HEK293 (cell line): ENCODE measurements around the gene SLC38A9.

Experiments
- CTCF ChIA-PET: fragments of 350-600 bp; formaldehyde crosslinking; extraction: SDS; loops from one replicate; lab custom pipeline; 2021; ENCODE audit warnings: antibody characterized with exemption; lab: Yijun Ruan, JAX
- POLR2A ChIA-PET: fragments of 300-600 bp; formaldehyde crosslinking; extraction: SDS; loops from one replicate; lab custom pipeline; 2020; ENCODE audit warnings: antibody characterized with exemption, inconsistent platforms; lab: Yijun Ruan, JAX
- H3K27ac ChIP-seq: fragments of 200-500 bp; sonication (Bioruptor generic); 2 replicates; pipeline ENCODE4 v1.5.1; 2014; ENCODE audit warnings: low read depth, low read length, control low read depth, inconsistent platforms; ENCODE audit errors: extremely low read depth
- H3K36me3 ChIP-seq, 2 experiments: fragments of 200-500 bp in 1 of 2; sonication (Bioruptor generic) in 1 of 2; 1 replicate in 1 of 2; 2 replicates in 1 of 2; pipeline ENCODE4 v1.5.1; 2014 to 2017; ENCODE audit warnings: inconsistent platforms in 2 of 2, low read length in 2 of 2; ENCODE audit not compliant: control insufficient read depth in 2 of 2, insufficient read depth in 1 of 2
- H3K4me1 ChIP-seq: fragments of 200-500 bp; sonication (Bioruptor generic); 2 replicates; pipeline ENCODE4 v1.5.1; 2014; ENCODE audit warnings: mild to moderate bottlenecking, low read length, inconsistent platforms; ENCODE audit not compliant: control insufficient read depth, insufficient read depth
- H3K4me3 ChIP-seq: 2 replicates; pipeline ENCODE4 v1.5.1; 2011; ENCODE audit warnings: low read depth, mild to moderate bottlenecking, control low read depth, low read length, moderate library complexity
- H3K9me3 ChIP-seq: fragments of 200-500 bp; sonication (Bioruptor generic); 2 replicates; pipeline ENCODE4 v1.5.1; 2014; ENCODE audit warnings: low read depth, low read length, inconsistent platforms; ENCODE audit not compliant: control insufficient read depth, insufficient read depth
- GFI1B ChIP-seq: fragments of 450-650 bp; formaldehyde crosslinking; IDR thresholded peaks from 2 replicates; pipeline ENCODE4 v1.5.1; 2016; ENCODE audit warnings: missing biosample characterization, missing genetic modification characterization
- MYNN ChIP-seq: fragments of 450-650 bp; formaldehyde crosslinking; IDR thresholded peaks from 2 replicates; pipeline ENCODE4 v1.5.1; 2016; ENCODE audit warnings: missing biosample characterization, missing genetic modification characterization, borderline replicate concordance
- WT1 ChIP-seq: fragments of 450-650 bp; formaldehyde crosslinking; IDR thresholded peaks from 2 replicates; pipeline ENCODE4 v1.5.1; 2016; ENCODE audit warnings: missing biosample characterization, missing genetic modification characterization
- YY1 ChIP-seq: fragments of 450-650 bp; formaldehyde crosslinking; IDR thresholded peaks from 2 replicates; pipeline ENCODE4 v1.5.1; 2018; ENCODE audit warnings: missing biosample characterization, missing genetic modification characterization
- ZBTB7A ChIP-seq: fragments of 450-650 bp; formaldehyde crosslinking; IDR thresholded peaks from 2 replicates; pipeline ENCODE4 v1.5.1; 2016; ENCODE audit warnings: low read depth, missing biosample characterization, missing genetic modification characterization
- ZBTB8A ChIP-seq: fragments of 450-650 bp; formaldehyde crosslinking; IDR thresholded peaks from 2 replicates; pipeline ENCODE4 v1.5.1; 2016; ENCODE audit warnings: missing biosample characterization, missing genetic modification characterization
- ZEB2 ChIP-seq: fragments of 450-650 bp; formaldehyde crosslinking; IDR thresholded peaks from 2 replicates; pipeline ENCODE4 v1.5.1; 2016; ENCODE audit warnings: missing biosample characterization, missing genetic modification characterization
- ZFHX2 ChIP-seq: fragments of 450-650 bp; formaldehyde crosslinking; conservative IDR thresholded peaks from 2 replicates; pipeline ENCODE4 v1.5.1; 2016; ENCODE audit warnings: missing biosample characterization, missing genetic modification characterization
- ZNF112 ChIP-seq: fragments of 450-650 bp; formaldehyde crosslinking; IDR thresholded peaks from 2 replicates; pipeline ENCODE4 v1.5.0; 2017; ENCODE audit warnings: missing biosample characterization, missing genetic modification characterization
- ZNF157 ChIP-seq: fragments of 450-650 bp; formaldehyde crosslinking; IDR thresholded peaks from 2 replicates; pipeline ENCODE4 v1.5.1; 2016; ENCODE audit warnings: missing biosample characterization, missing genetic modification characterization
- ZNF16 ChIP-seq: fragments of 450-650 bp; formaldehyde crosslinking; IDR thresholded peaks from 2 replicates; pipeline ENCODE4 v1.5.1; 2016; ENCODE audit warnings: low read depth, missing biosample characterization, missing genetic modification characterization
- ZNF174 ChIP-seq: fragments of 450-650 bp; formaldehyde crosslinking; IDR thresholded peaks from 2 replicates; pipeline ENCODE4 v1.5.0; 2017; ENCODE audit warnings: missing biosample characterization, mild to moderate bottlenecking, missing genetic modification characterization
- ZNF184 ChIP-seq: fragments of 450-650 bp; IDR thresholded peaks from 2 replicates; pipeline ENCODE4 v1.5.1; 2018; ENCODE audit warnings: missing biosample characterization, mild to moderate bottlenecking, missing genetic modification characterization
- ZNF2 ChIP-seq: fragments of 450-650 bp; formaldehyde crosslinking; IDR thresholded peaks from 2 replicates; pipeline ENCODE4 v1.5.1; 2016; ENCODE audit warnings: missing biosample characterization, missing genetic modification characterization
- ZNF214 ChIP-seq: fragments of 450-650 bp; formaldehyde crosslinking; IDR thresholded peaks from 2 replicates; pipeline ENCODE4 v1.5.1; 2017; ENCODE audit warnings: missing biosample characterization, mild to moderate bottlenecking, missing genetic modification characterization, borderline replicate concordance
- ZNF223 ChIP-seq: fragments of 450-650 bp; formaldehyde crosslinking; IDR thresholded peaks from 2 replicates; pipeline ENCODE4 v1.5.1; 2016; ENCODE audit warnings: missing biosample characterization, missing genetic modification characterization
- ZNF350 ChIP-seq: fragments of 450-650 bp; formaldehyde crosslinking; IDR thresholded peaks from 2 replicates; pipeline ENCODE4 v1.5.0; 2017; ENCODE audit warnings: missing biosample characterization, mild to moderate bottlenecking, missing genetic modification characterization
- ZNF366 ChIP-seq: fragments of 450-650 bp; formaldehyde crosslinking; conservative IDR thresholded peaks from 2 replicates; pipeline ENCODE4 v1.5.1; 2016; ENCODE audit warnings: missing biosample characterization, missing genetic modification characterization
- ZNF433 ChIP-seq: fragments of 450-650 bp; formaldehyde crosslinking; IDR thresholded peaks from 2 replicates; pipeline ENCODE4 v1.5.1; 2016; ENCODE audit warnings: missing biosample characterization, missing genetic modification characterization, low read depth
- ZNF501 ChIP-seq: fragments of 450-650 bp; formaldehyde crosslinking; IDR thresholded peaks from 2 replicates; pipeline ENCODE4 v1.5.1; 2016; ENCODE audit warnings: missing biosample characterization, missing genetic modification characterization
- ZNF558 ChIP-seq: fragments of 450-650 bp; formaldehyde crosslinking; IDR thresholded peaks from 2 replicates; pipeline ENCODE4 v1.5.1; 2016; ENCODE audit warnings: missing biosample characterization, missing genetic modification characterization
- ZNF561 ChIP-seq: fragments of 450-650 bp; IDR thresholded peaks from 2 replicates; pipeline ENCODE4 v1.5.1; 2018; ENCODE audit warnings: missing biosample characterization, missing genetic modification characterization, borderline replicate concordance
- ZNF585B ChIP-seq: fragments of 450-650 bp; formaldehyde crosslinking; IDR thresholded peaks from 2 replicates; pipeline ENCODE4 v1.5.1; 2016; ENCODE audit warnings: missing biosample characterization, missing genetic modification characterization
- ZNF658 ChIP-seq: fragments of 450-650 bp; formaldehyde crosslinking; IDR thresholded peaks from 2 replicates; pipeline ENCODE4; 2016; ENCODE audit warnings: missing biosample characterization, missing genetic modification characterization
- ZNF768 ChIP-seq: fragments of 450-650 bp; formaldehyde crosslinking; IDR thresholded peaks from 2 replicates; pipeline ENCODE4 v1.5.1; 2018; ENCODE audit warnings: missing biosample characterization, mild to moderate bottlenecking, missing genetic modification characterization
- ZNF777 ChIP-seq: fragments of 450-650 bp; formaldehyde crosslinking; IDR thresholded peaks from 2 replicates; pipeline ENCODE4 v1.5.1; 2017; ENCODE audit warnings: missing biosample characterization, missing genetic modification characterization, borderline replicate concordance
- TF ChIP-seq, protein P1 (sequence below): fragments of 450-650 bp; formaldehyde crosslinking; IDR thresholded peaks from 2 replicates; pipeline ENCODE4; 2016; ENCODE audit warnings: missing biosample characterization, missing genetic modification characterization
- TF ChIP-seq, protein P2 (sequence below): fragments of 450-650 bp; IDR thresholded peaks from 2 replicates; pipeline ENCODE4 v1.5.1; 2018; ENCODE audit warnings: missing biosample characterization, mild to moderate bottlenecking, missing genetic modification characterization

SLC38A9 gene

DNA sequence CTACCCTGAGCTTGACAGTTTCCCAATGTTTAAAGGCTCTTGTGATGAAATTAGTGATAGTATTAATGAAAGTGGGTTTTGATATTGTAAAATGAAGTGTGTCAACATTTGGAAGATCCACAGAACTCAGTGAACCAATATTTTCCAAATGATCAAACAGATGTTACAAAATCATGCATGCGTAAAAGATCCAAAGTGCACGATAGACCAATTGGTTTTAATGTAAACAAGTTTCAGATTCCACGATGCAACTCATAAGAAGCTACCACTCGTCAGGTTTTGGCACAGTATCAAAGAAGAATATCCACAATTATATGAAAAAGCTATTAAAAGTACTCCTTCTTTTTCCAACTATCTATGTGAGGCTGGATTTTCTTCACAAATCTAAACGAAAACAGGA, 82.3 kb downstream of the SLC38A9 start:
- H3K4me1 ChIP-seq = peaks cover 12% of the 10 kb centered on the region
- no peak overlapping the region for H3K27ac ChIP-seq
- H3K4me3 ChIP-seq = no peak overlapping the region
- H3K9me3 ChIP-seq = no peaks in the 10 kb centered on the region
- CTCF ChIA-PET = interaction anchor here (0.6 kb wide), 1 partner anchor 21 kb away, joined by 3 read pairs; no protein-coding TSS in a partner anchor
- POLR2A ChIA-PET = no interaction called here
- TF ChIP-seq, protein P1, sequence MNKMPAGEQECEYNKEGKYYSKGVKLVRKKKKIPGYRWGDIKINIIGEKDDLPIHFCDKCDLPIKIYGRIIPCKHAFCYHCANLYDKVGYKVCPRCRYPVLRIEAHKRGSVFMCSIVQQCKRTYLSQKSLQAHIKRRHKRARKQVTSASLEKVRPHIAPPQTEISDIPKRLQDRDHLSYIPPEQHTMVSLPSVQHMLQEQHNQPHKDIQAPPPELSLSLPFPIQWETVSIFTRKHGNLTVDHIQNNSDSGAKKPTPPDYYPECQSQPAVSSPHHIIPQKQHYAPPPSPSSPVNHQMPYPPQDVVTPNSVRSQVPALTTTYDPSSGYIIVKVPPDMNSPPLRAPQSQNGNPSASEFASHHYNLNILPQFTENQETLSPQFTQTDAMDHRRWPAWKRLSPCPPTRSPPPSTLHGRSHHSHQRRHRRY (tag by site-specific recombination) = no peak
- TF ChIP-seq, protein P2, sequence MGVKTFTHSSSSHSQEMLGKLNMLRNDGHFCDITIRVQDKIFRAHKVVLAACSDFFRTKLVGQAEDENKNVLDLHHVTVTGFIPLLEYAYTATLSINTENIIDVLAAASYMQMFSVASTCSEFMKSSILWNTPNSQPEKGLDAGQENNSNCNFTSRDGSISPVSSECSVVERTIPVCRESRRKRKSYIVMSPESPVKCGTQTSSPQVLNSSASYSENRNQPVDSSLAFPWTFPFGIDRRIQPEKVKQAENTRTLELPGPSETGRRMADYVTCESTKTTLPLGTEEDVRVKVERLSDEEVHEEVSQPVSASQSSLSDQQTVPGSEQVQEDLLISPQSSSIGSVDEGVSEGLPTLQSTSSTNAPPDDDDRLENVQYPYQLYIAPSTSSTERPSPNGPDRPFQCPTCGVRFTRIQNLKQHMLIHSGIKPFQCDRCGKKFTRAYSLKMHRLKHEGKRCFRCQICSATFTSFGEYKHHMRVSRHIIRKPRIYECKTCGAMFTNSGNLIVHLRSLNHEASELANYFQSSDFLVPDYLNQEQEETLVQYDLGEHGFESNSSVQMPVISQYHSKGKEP (tag by site-specific recombination) = peak; percentile 93
- TF ChIP-seq ZNF214 (tag by site-specific recombination) = no peak
- H3K36me3 ChIP-seq = no peaks in the 10 kb centered on the region

DNA sequence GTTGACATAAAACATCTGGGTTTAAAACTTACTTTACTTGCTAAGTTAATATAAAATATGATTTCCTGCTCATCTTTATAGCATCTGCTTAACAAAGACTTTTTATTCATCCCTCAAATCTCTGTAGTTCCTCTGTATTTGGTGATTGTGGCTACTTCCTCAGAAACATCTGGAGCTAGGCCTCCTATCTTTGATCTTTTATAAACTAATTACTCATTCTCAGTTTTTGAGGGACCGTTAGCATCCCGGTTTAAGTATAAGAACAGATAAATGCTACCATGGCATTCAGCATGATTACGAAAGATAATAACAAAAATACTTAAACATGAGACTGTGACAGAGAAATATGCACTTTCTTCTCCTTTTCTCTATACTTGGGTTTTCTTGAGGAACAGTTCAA, 85.3 kb downstream of the SLC38A9 start:
- Histone ChIP-seq H3K4me3 (no peak overlapping the region), H3K9me3 (no peaks in the 10 kb centered on the region), H3K27ac (no peak overlapping the region), H3K36me3 (no peaks in the 10 kb centered on the region), H3K4me1 (no peaks in the 10 kb centered on the region)
- ChIA-PET CTCF (no interaction called here), POLR2A (interaction anchor here (0.6 kb wide), 1 partner anchor 26 kb away, joined by 3 read pairs; no protein-coding TSS in a partner anchor)
- TF ChIP-seq ZBTB8A (tag by site-specific recombination) (no peak), ZNF112 (tag by site-specific recombination) (no peak), ZNF433 (tag by site-specific recombination) (no peak), ZNF558 (tag by site-specific recombination) (no peak), ZNF157 (tag by site-specific recombination) (no peak), ZNF184 (tag by site-specific recombination) (no peak), ZNF350 (tag by site-specific recombination) (no peak), ZNF501 (tag by site-specific recombination) (no peak), ZFHX2 (no peak), WT1 (tag by site-specific recombination) (no peak), ZNF223 (no peak), ZNF561 (no peak), ZNF2 (tag by site-specific recombination) (no peak), MYNN (tag by site-specific recombination) (no peak), ZEB2 (tag by site-specific recombination) (no peak), GFI1B (tag by site-specific recombination) (no peak), ZNF585B (tag by site-specific recombination) (no peak), ZBTB7A (tag by site-specific recombination) (no peak)

DNA sequence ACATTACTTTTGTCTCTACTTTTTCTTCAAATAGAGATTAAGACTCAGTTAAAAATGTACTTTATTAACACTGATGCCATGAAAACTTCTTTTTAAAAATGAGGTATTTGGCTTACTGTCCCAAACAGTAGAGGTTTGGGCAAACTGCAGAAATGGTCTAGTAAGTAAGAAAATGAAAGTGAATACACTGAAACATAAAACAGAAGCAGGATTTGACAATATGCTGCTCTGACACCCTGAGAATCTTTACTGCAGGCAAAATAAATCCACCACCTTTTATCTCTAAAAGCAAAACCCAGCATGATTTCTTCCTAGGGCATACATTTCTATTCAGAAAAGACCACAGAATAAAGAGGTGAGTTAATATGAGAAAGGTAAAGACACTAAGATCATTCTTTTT, 86.2 kb downstream of the SLC38A9 start:
- Histone ChIP-seq H3K4me3 (no peak overlapping the region), H3K9me3 (no peaks in the 10 kb centered on the region), H3K4me1 (0 out of 2 replicates have a peak, but pooled peaks cover 2% of the 10 kb centered on the region), H3K27ac (no peak overlapping the region), H3K36me3 (no peaks in the 10 kb centered on the region)
- ChIA-PET POLR2A (no interaction called here), CTCF (no interaction called here)
- TF ChIP-seq ZNF366 (no peak), ZNF658 (tag by site-specific recombination) (no peak), ZNF777 (tag by site-specific recombination) (no peak), ZNF768 (no peak), ZNF112 (tag by site-specific recombination) (no peak), YY1 (tag by site-specific recombination) (no peak), ZNF174 (no peak), ZNF16 (tag by site-specific recombination) (no peak)
